Neutrophil (primary cell): ENCODE data around the gene TXNDC15.
A peak's percentile ranks its signal among the peaks of the same experiment; 100 is the strongest.

ENCODE experiments used
- H3K27ac ChIP-seq: fragments of 200-600 bp; sonication (generic); 2 replicates; pipeline ENCODE4 v1.5.1; 2016; ENCODE audit warnings: mild to moderate bottlenecking, moderate library complexity
- H3K27me3 ChIP-seq: fragments of 200-600 bp; sonication (generic); 2 replicates; pipeline ENCODE4 v1.6.0; 2016; ENCODE audit warnings: mild to moderate bottlenecking
- H3K36me3 ChIP-seq: fragments of 200-600 bp; sonication (generic); 2 replicates; pipeline ENCODE4 v1.5.1; 2017
- H3K4me1 ChIP-seq, 2 experiments: fragments of 200-600 bp in 1 of 2; sonication (generic) in 1 of 2; 1 replicate in 1 of 2; 2 replicates in 1 of 2; pipeline versions ENCODE4 v1.5.1 to v1.6.1; 2013 to 2016; ENCODE audit warnings: low read depth in 1 of 2, low read length in 1 of 2, mild to moderate bottlenecking in 1 of 2, moderate library complexity in 1 of 2; ENCODE audit not compliant: control insufficient read depth in 1 of 2, insufficient read depth in 1 of 2
- H3K4me3 ChIP-seq, 2 experiments: fragments of 200-600 bp in 1 of 2; sonication (generic) in 1 of 2; 1 replicate in 1 of 2; 2 replicates in 1 of 2; pipeline ENCODE4 v1.5.1; 2013 to 2016; ENCODE audit warnings: low read depth in 1 of 2, low read length in 1 of 2, mild to moderate bottlenecking in 1 of 2, moderate library complexity in 1 of 2
- H3K9me3 ChIP-seq: fragments of 200-600 bp; sonication (generic); 2 replicates; pipeline ENCODE4 v1.5.1; 2016
- CTCF ChIP-seq: fragments of 200-600 bp; sonication (generic); IDR thresholded peaks from 2 replicates; pipeline ENCODE4 v1.5.1; 2016; ENCODE audit warnings: antibody characterized with exemption

Gene TXNDC15

GRCh38 chr5:134873987-134874830, at the start of gene TXNDC15:
Gene TXNDC15, plus strand, starts transcription at chr5:134874371. Its CDS starts 57 bp downstream, at chr5:134874428.
- Histone ChIP-seq H3K36me3 (no peaks in the 10 kb centered on the region), H3K4me1 (peaks cover 15 to 19% of the 10 kb centered on the region in 2 experiments), H3K27me3 (no peaks in the 10 kb centered on the region), H3K4me3 (peak within 1 kb of the TSS; percentile 88 to 91), H3K9me3 (no peaks in the 10 kb centered on the region), H3K27ac (peak within 1 kb of the TSS; percentile 91)
- peak; percentile 49 for TF ChIP-seq CTCF

DNA sequence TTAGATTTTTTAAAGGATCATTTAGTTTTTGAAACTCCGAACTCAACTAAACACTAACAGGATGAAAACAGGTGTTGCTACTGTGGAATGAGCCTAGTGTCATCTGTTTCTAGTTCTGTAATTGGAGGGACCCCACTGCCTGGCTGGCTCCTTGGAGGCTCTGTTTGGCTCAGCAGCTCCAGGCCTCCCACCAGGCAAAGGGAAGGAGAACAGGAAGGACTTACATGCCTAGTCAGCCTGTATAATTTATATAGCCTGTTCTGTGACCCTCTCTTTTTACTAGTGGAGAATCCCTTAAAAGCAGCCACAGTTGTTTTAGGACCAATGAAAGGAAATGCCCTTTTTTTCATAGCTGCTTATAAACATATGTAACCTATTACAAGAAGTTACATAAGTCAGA, 49.5 kb upstream of the TXNDC15 start:
- peaks cover 7 to 12% of the 10 kb centered on the region in 2 experiments for H3K4me1 ChIP-seq
- no peaks in the 10 kb centered on the region for H3K9me3 ChIP-seq
- TF ChIP-seq CTCF: no peak
- no peaks in the 10 kb centered on the region for H3K27me3 ChIP-seq
- H3K4me3 ChIP-seq: no peak overlapping the region
- no peak overlapping the region for H3K27ac ChIP-seq
- H3K36me3 ChIP-seq: peaks cover 73% of the 10 kb centered on the region

DNA sequence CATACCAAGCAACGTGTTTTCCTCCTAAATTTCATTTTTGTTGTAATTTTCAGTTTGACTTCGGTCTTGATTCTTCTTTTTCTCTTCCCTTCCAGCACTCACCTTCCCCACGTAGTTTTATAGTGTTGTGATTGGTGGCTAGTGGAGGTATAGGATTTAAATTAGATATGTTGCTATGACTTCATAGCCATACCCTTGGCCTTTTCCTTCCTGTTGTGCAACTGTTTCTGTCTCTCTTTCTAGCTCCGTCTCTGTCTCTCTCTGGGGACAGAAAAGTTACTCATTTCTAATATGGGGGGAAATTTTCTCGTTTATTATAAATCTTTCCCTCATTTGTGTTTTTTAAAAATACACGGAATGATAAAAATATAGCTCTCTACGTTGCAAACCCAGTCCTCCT, 49.0 kb upstream of the TXNDC15 start:
- H3K9me3 ChIP-seq: no peaks in the 10 kb centered on the region
- no peak overlapping the region for H3K4me3 ChIP-seq
- no peak for TF ChIP-seq CTCF
- H3K27ac ChIP-seq: no peak overlapping the region
- H3K4me1 ChIP-seq: peaks cover 7 to 12% of the 10 kb centered on the region in 2 experiments
- no peaks in the 10 kb centered on the region for H3K27me3 ChIP-seq
- H3K36me3 ChIP-seq: peaks cover 68% of the 10 kb centered on the region

- H3K36me3 ChIP-seq: peaks cover 56% of the 10 kb centered on the region
- no peak overlapping the region for H3K4me3 ChIP-seq
- H3K9me3 ChIP-seq: no peaks in the 10 kb centered on the region
- H3K4me1 ChIP-seq: no peaks in the 10 kb centered on the region
- H3K27ac ChIP-seq: no peak overlapping the region
- no peaks in the 10 kb centered on the region for H3K27me3 ChIP-seq
- TF ChIP-seq CTCF: no peak
Observed at GRCh38 chr5:134833340-134834032, 40.7 kb upstream of the TXNDC15 start.

DNA sequence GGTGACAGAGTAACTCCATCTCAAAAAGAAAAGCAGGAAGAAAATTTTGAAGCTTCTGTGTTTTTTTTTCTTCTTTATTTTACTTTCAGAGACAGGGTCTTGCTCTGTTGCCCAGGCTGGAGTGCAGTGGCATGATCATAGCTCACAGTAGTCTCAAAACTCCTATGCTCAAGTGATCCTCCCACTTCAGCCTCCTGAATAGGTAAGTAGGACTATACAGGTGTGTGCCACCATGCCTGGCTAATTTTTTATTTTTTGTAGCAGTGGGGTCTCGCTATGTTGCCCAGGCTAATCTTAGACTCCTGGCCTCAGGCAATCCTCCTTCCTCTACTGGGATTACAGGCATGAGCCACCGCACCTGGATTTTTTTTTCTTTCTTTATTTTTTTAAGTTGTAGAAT, 38.5 kb upstream of the TXNDC15 start:
- Histone ChIP-seq H3K4me3 (no peak overlapping the region), H3K27me3 (no peaks in the 10 kb centered on the region), H3K27ac (no peak overlapping the region), H3K36me3 (peaks cover 48% of the 10 kb centered on the region), H3K4me1 (no peaks in the 10 kb centered on the region), H3K9me3 (no peaks in the 10 kb centered on the region)
- TF ChIP-seq CTCF: no peak
